Raji (cell line): ENCODE results near the gene B4GALNT3.

ENCODE experiments used
- POLR2A ChIP-seq: IDR thresholded peaks from 2 replicates; pipeline ENCODE4 v1.6.1; 2011; ENCODE audit warnings: low read depth, low read length, control low read depth; ENCODE audit not compliant: insufficient read depth

Gene B4GALNT3

GRCh38 chr12:490260-490659, 30.5 kb downstream of the B4GALNT3 start:
- no peak for TF ChIP-seq POLR2A

GRCh38 chr12:495466-495865, 35.7 kb downstream of the B4GALNT3 start:
- TF ChIP-seq POLR2A, result no peak

GRCh38 chr12:496736-497135, 37.0 kb downstream of the B4GALNT3 start:
- TF ChIP-seq POLR2A, result no peak

- TF ChIP-seq POLR2A, result no peak
These were observed 37.9 kb downstream of the B4GALNT3 start for GRCh38 chr12:497501-498160.

- no peak for TF ChIP-seq POLR2A
These were observed 40.2 kb downstream of the B4GALNT3 start for GRCh38 chr12:499837-500458.

GRCh38 chr12:501722-502447, 42.1 kb downstream of the B4GALNT3 start:
- no peak for TF ChIP-seq POLR2A

- TF ChIP-seq POLR2A, result no peak
These were observed 43.5 kb downstream of the B4GALNT3 start for GRCh38 chr12:503111-503761.

- TF ChIP-seq POLR2A, result no peak
These were observed 45.5 kb downstream of the B4GALNT3 start for GRCh38 chr12:505221-505620.

- no peak for TF ChIP-seq POLR2A
These were observed 47.7 kb downstream of the B4GALNT3 start for GRCh38 chr12:507391-507796.

- TF ChIP-seq POLR2A, result no peak
These were observed 48.4 kb downstream of the B4GALNT3 start for GRCh38 chr12:508145-508544.

GRCh38 chr12:508795-509194, 49.1 kb downstream of the B4GALNT3 start:
- no peak for TF ChIP-seq POLR2A

- TF ChIP-seq POLR2A, result no peak
These were observed 49.8 kb downstream of the B4GALNT3 start for GRCh38 chr12:509500-509899.

GRCh38 chr12:510071-510825, 50.5 kb downstream of the B4GALNT3 start:
- TF ChIP-seq POLR2A, result no peak

- no peak for TF ChIP-seq POLR2A
These were observed 53.2 kb downstream of the B4GALNT3 start for GRCh38 chr12:512933-513332.

- no peak for TF ChIP-seq POLR2A
These were observed 53.7 kb downstream of the B4GALNT3 start for GRCh38 chr12:513446-513845.
